Fibroblast of lung (primary cell): ENCODE measurements around the gene SF3A2. TPM values are rescaled to one million over a fixed set of nuclear protein-coding genes. Genes with fewer than 3 reads are reported as not detected.

Experiments
- DNase-seq, 2 donors: peaks; one replicate each; pipeline versions ENCODE4 v3.0.0 to v3.0.0-alpha.2; 2010; ENCODE audit warnings: low read depth in 2 of 2
- H2AFZ ChIP-seq: 2 replicates; pipeline ENCODE4 v1.5.1; 2012; ENCODE audit warnings: low read length, control low read depth, inconsistent platforms
- H3K27ac ChIP-seq: 2 replicates; pipeline ENCODE4 v1.5.1; 2011; ENCODE audit warnings: low read length, control low read depth; ENCODE audit not compliant: insufficient read depth
- H3K27me3 ChIP-seq: 2 replicates; pipeline ENCODE4 v1.5.1; 2011; ENCODE audit warnings: mild to moderate bottlenecking, low read length; ENCODE audit not compliant: control insufficient read depth, insufficient read depth
- H3K36me3 ChIP-seq: 2 replicates; pipeline ENCODE4 v1.5.1; 2011; ENCODE audit warnings: low read length; ENCODE audit not compliant: control insufficient read depth, insufficient read depth
- H3K4me1 ChIP-seq: 2 replicates; pipeline ENCODE4 v1.5.1; 2011; ENCODE audit warnings: low read length; ENCODE audit not compliant: control insufficient read depth, insufficient read depth; ENCODE audit errors: extremely low read depth
- H3K4me2 ChIP-seq: 2 replicates; pipeline ENCODE4 v1.5.1; 2011; ENCODE audit warnings: low read length, control low read depth; ENCODE audit not compliant: insufficient read depth; ENCODE audit errors: extremely low read depth
- H3K4me3 ChIP-seq, 4 experiments: fragments of 200-600 bp in 1 of 4; sonication (generic) in 1 of 4; replicated peaks in 1 of 4; 2 replicates each; pipeline ENCODE4 v1.5.1; 2011 to 2016; ENCODE audit warnings: low read length in 4 of 4, low read depth in 3 of 4, mild to moderate bottlenecking in 3 of 4, control low read depth in 2 of 4, inconsistent platforms in 1 of 4, mixed read lengths in 1 of 4; ENCODE audit not compliant: insufficient read depth in 1 of 4; ENCODE audit errors: control extremely low read depth in 1 of 4
- H3K79me2 ChIP-seq: 2 replicates; pipeline ENCODE4 v1.5.1; 2012; ENCODE audit warnings: mild to moderate bottlenecking, low read length, inconsistent platforms; ENCODE audit not compliant: control insufficient read depth, insufficient read depth
- H3K9ac ChIP-seq: 2 replicates; pipeline ENCODE4 v1.5.1; 2011; ENCODE audit warnings: mild to moderate bottlenecking, low read length, control low read depth; ENCODE audit not compliant: insufficient read depth
- H3K9me3 ChIP-seq: 2 replicates; pipeline ENCODE4 v1.5.1; 2012; ENCODE audit warnings: low read depth, low read length; ENCODE audit not compliant: control insufficient read depth, insufficient read depth
- H4K20me1 ChIP-seq: 2 replicates; pipeline ENCODE4 v1.5.1; 2011; ENCODE audit warnings: low read length; ENCODE audit not compliant: control insufficient read depth, insufficient read depth; ENCODE audit errors: extremely low read depth
- CTCF ChIP-seq, 2 donors: IDR thresholded peaks in 1 of 2; conservative IDR thresholded peaks in 1 of 2; 1 replicate in 1 of 2; 2 replicates in 1 of 2; pipeline ENCODE4 v1.5.1; 2011 to 2012; ENCODE audit warnings: low read length in 2 of 2, control low read depth in 1 of 2, inconsistent platforms in 1 of 2, low read depth in 1 of 2, mild to moderate bottlenecking in 1 of 2
- EZH2 ChIP-seq: IDR thresholded peaks from 2 replicates; pipeline ENCODE4 v1.5.1; 2012; ENCODE audit warnings: low read length, control low read depth, mild to moderate bottlenecking; ENCODE audit errors: missing control alignments
- polyA plus RNA-seq, 2 donors: library from polyadenylated mRNA; depleted of rRNA in 1 of 2; stranded (reverse) in 1 of 2; unstranded in 1 of 2; fragments of >200 nt; gene quantifications; 2 replicates each; pipeline ENCODE4 v1.2.1, GENCODE V29; 2011 to 2012; ENCODE audit warnings: missing spikeins in 1 of 2
- total RNA-seq: library from RNA; depleted of rRNA; stranded (reverse); fragments of >200 nt; gene quantifications from 2 replicates; pipeline ENCODE4 v1.2.1, GENCODE V29; 2014

SF3A2 gene
- total and polyA plus RNA-seq, 2 donors (not counting 1 experiment from before 2014, with no cell fraction given) = 11.1 to 31.5 TPM

GRCh38 chr19:2201473-2202148 is 35.0 kb upstream of the SF3A2 start:
- Histone ChIP-seq H3K4me3 (no peak overlapping the region), H3K79me2 (peaks cover 58% of the 10 kb centered on the region), H3K9ac (no peak overlapping the region), H3K4me2 (no peak overlapping the region), H2AFZ (no peak overlapping the region), H3K36me3 (peaks cover 28% of the 10 kb centered on the region), H3K27me3 (no peaks in the 10 kb centered on the region), H3K4me1 (no peaks in the 10 kb centered on the region), H4K20me1 (no peaks in the 10 kb centered on the region), H3K27ac (no peak overlapping the region), H3K9me3 (no peaks in the 10 kb centered on the region)
- TF ChIP-seq EZH2 (no peak), CTCF (conservative IDR thresholded peaks at IDR 0.05 in 1 of 2, IDR thresholded peaks at IDR 0.05 in 1 of 2; ENCODE audit: low read depth in 1 of 2, low read length in 2 of 2) (no peak)
- DNase-seq = no peak

- no peak overlapping the region for H3K9ac ChIP-seq
- no peaks in the 10 kb centered on the region for H4K20me1 ChIP-seq
- TF ChIP-seq CTCF (conservative IDR thresholded peaks at IDR 0.05 in 1 of 2, IDR thresholded peaks at IDR 0.05 in 1 of 2; ENCODE audit: low read depth in 1 of 2, low read length in 2 of 2) (no peak), EZH2 (no peak)
- no peaks in the 10 kb centered on the region for H3K27me3 ChIP-seq
- H3K4me2 ChIP-seq = no peak overlapping the region
- no peaks in the 10 kb centered on the region for H3K4me1 ChIP-seq
- H3K79me2 ChIP-seq = peaks cover 52% of the 10 kb centered on the region
- H2AFZ ChIP-seq = no peak overlapping the region
- H3K4me3 ChIP-seq = no peak overlapping the region
- no peak for DNase-seq
- H3K27ac ChIP-seq = no peak overlapping the region
- no peaks in the 10 kb centered on the region for H3K9me3 ChIP-seq
- H3K36me3 ChIP-seq = peaks cover 29% of the 10 kb centered on the region
Observed at GRCh38 chr19:2202366-2202765, 34.3 kb upstream of the SF3A2 start.

GRCh38 chr19:2207008-2207407 is 29.6 kb upstream of the SF3A2 start:
- H3K9ac ChIP-seq = no peak overlapping the region
- H3K79me2 ChIP-seq = peaks cover 16% of the 10 kb centered on the region
- H3K9me3 ChIP-seq = no peaks in the 10 kb centered on the region
- peaks cover 44% of the 10 kb centered on the region for H3K36me3 ChIP-seq
- no peak overlapping the region for H3K27ac ChIP-seq
- H4K20me1 ChIP-seq = no peaks in the 10 kb centered on the region
- H3K4me1 ChIP-seq = peaks cover 14% of the 10 kb centered on the region
- no peak overlapping the region for H2AFZ ChIP-seq
- DNase-seq = no peak
- no peaks in the 10 kb centered on the region for H3K27me3 ChIP-seq
- no peak for TF ChIP-seq EZH2
- TF ChIP-seq CTCF (conservative IDR thresholded peaks at IDR 0.05 in 1 of 2, IDR thresholded peaks at IDR 0.05 in 1 of 2; ENCODE audit: low read depth in 1 of 2, low read length in 2 of 2) = no peak
- no peak overlapping the region for H3K4me2 ChIP-seq
- H3K4me3 ChIP-seq = no peak overlapping the region
